WERI-Rb-1 (cell line): ENCODE results near the gene PAPPA.

Experiments
- DNase-seq: peaks from one replicate; pipeline ENCODE4 v3.0.0-alpha.2; 2020
- H3K27ac ChIP-seq: fragments of 250-450 bp; sonication (Bioruptor Pico); 2 replicates; pipeline ENCODE4 v1.5.1; 2020; ENCODE audit warnings: mild to moderate bottlenecking, moderate library complexity
- H3K27me3 ChIP-seq: fragments of 250-450 bp; sonication (Bioruptor Pico); 2 replicates; pipeline ENCODE4 v1.5.1; 2021; ENCODE audit warnings: mild to moderate bottlenecking, low read depth, moderate library complexity; ENCODE audit not compliant: insufficient read depth, severe bottlenecking
- H3K36me3 ChIP-seq: fragments of 250-450 bp; sonication (Bioruptor Pico); 2 replicates; pipeline ENCODE4 v1.5.1; 2020; ENCODE audit warnings: mild to moderate bottlenecking, moderate library complexity
- H3K4me3 ChIP-seq: 2 replicates; pipeline ENCODE4 v1.5.1; 2011; ENCODE audit warnings: low read depth, mild to moderate bottlenecking, control low read depth, low read length
- H3K9me3 ChIP-seq: fragments of 250-450 bp; sonication (Bioruptor Pico); 2 replicates; pipeline ENCODE4 v1.5.1; 2021; ENCODE audit warnings: mild to moderate bottlenecking, moderate library complexity; ENCODE audit not compliant: severe bottlenecking
- CTCF ChIP-seq: IDR thresholded peaks from 2 replicates; pipeline ENCODE4 v1.5.1; 2011; ENCODE audit warnings: low read depth, mild to moderate bottlenecking, control low read depth, inconsistent platforms, low read length

Gene PAPPA

DNA sequence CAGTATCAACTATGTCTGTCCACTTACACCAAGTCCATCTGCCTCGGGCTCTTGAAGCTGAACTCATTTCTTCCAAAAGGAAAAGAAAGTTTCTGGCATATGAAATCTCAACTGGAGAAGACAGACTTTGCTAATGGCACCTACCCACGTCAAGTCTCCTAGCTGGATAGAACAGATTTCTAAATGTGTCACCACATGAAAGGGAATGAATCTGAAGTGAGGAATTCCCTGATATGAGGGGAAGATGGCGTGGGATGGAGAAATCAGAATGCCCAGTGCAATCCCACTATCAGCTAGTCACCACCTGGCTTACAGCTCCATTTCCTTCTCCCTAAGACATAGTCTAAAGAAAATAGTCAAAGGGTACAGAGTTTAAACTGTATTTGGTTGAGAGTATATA is 144.7 kb downstream of the PAPPA start:
- no peaks in the 10 kb centered on the region for H3K36me3 ChIP-seq
- TF ChIP-seq CTCF, result no peak
- H3K9me3 ChIP-seq, result no peaks in the 10 kb centered on the region
- H3K27ac ChIP-seq, result no peak overlapping the region
- no peaks in the 10 kb centered on the region for H3K27me3 ChIP-seq
- DNase-seq, result no peak
- H3K4me3 ChIP-seq, result no peak overlapping the region

DNA sequence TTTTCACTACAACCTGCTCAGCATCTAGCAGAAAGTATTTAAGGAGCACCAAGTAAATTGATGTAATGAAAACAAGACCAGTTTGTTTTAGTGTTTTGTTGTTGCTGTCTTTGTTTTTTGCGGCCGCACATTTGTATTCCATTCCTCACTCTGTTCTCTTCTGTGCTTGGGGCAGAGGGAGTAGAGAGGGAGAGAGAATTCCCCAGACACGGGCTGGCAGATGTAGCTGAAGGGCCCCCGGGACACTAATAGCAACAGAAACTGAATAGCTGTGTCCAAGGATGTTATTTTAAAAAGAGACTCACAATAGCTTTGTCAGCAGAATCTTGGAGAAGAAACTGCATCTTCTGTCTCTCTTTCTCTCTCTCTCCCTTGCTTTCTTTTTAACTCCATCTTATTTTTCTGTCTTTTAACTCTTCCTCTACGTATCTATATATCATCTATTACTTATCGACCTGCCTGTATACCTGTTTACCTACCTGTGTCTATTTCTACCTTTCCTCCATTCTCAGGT is 145.3 kb downstream of the PAPPA start:
- no peaks in the 10 kb centered on the region for H3K9me3 ChIP-seq
- DNase-seq, result no peak
- no peaks in the 10 kb centered on the region for H3K36me3 ChIP-seq
- no peak for TF ChIP-seq CTCF
- no peak overlapping the region for H3K27ac ChIP-seq
- H3K4me3 ChIP-seq, result no peak overlapping the region
- no peaks in the 10 kb centered on the region for H3K27me3 ChIP-seq

DNA sequence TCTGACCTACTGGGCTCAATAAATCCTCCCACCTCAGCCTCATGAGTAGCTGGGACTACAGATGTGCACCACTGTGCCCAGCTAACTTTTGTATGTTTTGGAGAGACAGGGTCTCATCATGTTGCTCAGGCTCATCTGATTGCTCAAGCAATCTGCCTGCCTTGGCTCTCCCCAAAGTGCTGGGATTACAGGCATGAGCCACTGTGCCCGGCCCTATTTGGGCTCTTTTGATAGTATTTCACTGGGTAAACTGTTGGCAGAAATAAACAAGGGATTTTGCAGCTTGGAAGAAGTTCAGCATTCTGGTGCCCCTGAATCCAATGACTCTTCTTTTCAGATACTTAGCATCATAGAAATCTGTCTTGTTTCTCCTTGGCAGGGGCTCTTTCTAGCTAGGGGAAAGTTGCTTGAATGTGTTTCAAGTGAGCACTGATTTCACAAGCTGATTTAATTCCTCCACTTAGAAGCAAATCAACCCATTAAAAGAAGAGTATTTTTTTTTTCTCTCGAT is 146.8 kb downstream of the PAPPA start:
- H3K27me3 ChIP-seq, result no peaks in the 10 kb centered on the region
- no peak overlapping the region for H3K27ac ChIP-seq
- TF ChIP-seq CTCF, result no peak
- no peak for DNase-seq
- H3K4me3 ChIP-seq, result no peak overlapping the region
- H3K9me3 ChIP-seq, result no peaks in the 10 kb centered on the region
- H3K36me3 ChIP-seq, result no peaks in the 10 kb centered on the region

DNA sequence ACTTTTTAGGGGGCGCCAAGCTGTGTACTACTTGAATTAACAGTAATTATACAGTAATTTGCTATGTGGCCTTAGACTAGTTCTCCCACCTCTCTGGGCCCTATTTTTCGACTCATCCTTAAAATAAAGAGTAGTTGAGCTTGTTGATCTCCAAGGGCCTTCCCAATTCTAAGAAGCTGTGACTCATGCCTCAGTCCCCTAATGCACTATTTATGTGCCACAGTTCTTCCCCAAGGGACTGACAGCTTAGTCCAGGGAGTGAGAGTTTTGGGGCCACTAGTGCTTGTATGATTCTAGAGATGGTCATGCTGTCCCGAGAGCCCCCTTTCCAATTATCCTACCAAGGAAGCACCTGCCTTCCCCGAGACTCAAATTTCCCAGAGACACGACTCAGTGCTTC is 149.7 kb downstream of the PAPPA start:
- TF ChIP-seq CTCF, result no peak
- H3K27ac ChIP-seq, result no peak overlapping the region
- DNase-seq, result no peak
- H3K36me3 ChIP-seq, result no peaks in the 10 kb centered on the region
- H3K27me3 ChIP-seq, result no peaks in the 10 kb centered on the region
- H3K9me3 ChIP-seq, result no peaks in the 10 kb centered on the region
- no peak overlapping the region for H3K4me3 ChIP-seq

DNA sequence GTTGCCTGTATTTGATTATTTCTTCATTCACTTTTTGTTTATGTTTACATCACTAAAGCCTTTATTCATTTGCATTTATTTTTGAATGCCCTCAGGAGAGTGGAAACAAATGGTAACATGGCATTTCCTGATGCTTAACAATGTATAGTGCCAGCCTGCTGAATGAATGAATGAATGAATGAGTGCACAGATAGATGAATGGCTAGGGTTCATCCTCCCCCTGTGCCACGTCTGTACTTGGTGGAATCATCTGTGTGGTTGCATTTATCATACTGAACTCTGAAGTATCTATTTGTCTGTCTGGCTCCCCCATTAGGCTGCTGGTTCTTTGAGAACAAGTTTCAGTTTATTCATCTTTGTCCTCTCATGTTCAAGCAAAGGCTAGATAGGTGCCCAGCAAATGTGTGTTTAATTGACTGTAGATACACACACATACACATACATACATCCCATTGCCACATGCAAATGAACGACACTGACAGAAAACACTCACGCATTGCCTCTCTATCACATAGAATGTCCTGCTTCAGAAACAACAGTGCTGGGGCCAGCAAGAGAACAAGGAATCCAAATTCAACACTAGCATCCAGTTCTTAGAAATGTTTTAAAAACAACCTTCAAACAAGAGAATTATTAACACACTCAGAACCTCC is 150.4 kb downstream of the PAPPA start:
- H3K36me3 ChIP-seq, result no peaks in the 10 kb centered on the region
- no peak for TF ChIP-seq CTCF
- no peaks in the 10 kb centered on the region for H3K9me3 ChIP-seq
- DNase-seq, result no peak
- no peak overlapping the region for H3K27ac ChIP-seq
- H3K4me3 ChIP-seq, result no peak overlapping the region
- no peaks in the 10 kb centered on the region for H3K27me3 ChIP-seq

DNA sequence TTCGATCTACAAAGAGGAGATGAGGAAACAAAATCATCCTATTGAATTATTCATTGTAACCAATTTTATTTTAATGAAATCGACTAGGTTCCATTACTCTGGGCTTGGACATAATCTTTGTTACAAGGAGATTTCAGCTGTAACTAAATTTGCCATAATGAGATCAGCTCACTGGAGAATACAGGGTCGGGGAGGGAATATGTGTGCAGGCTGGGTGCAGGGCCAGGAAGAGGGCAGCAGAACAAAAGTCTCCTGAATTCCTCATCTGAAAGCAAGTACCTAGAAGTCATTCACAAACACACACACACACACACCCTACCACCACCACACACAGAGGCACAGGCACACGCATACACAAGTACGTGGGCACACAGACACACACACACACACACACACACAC is 151.2 kb downstream of the PAPPA start:
- TF ChIP-seq CTCF, result no peak
- Histone ChIP-seq H3K36me3 (no peaks in the 10 kb centered on the region), H3K27me3 (no peaks in the 10 kb centered on the region), H3K4me3 (no peak overlapping the region), H3K27ac (no peak overlapping the region), H3K9me3 (no peaks in the 10 kb centered on the region)
- no peak for DNase-seq
